Stomach (tissue), 9 donors: ENCODE results near the gene CBL. TPM values are rescaled to one million over a fixed set of nuclear protein-coding genes. Genes with fewer than 3 reads are reported as not detected.
A peak's percentile ranks its signal among the peaks of the same experiment; 100 is the strongest.

Source experiments
- DNase-seq, 2 donors: peaks; one replicate each; pipeline versions ENCODE4 v3.0.0 to v3.0.0-alpha.2; 2013 to 2019
- H3K27ac ChIP-seq, 5 donors: fragments of 200-600 bp in 4 of 5; sonication (generic) in 4 of 5; one replicate each; pipeline ENCODE4 v1.5.1; 2013 to 2019; ENCODE audit warnings: mild to moderate bottlenecking in 1 of 5, moderate library complexity in 1 of 5
- H3K27me3 ChIP-seq, 3 donors: fragments of 200-600 bp; sonication (generic); one replicate each; pipeline ENCODE4 v1.5.1; 2017 to 2019; ENCODE audit warnings: mixed run types in 1 of 3
- H3K36me3 ChIP-seq, 4 donors: fragments of 200-600 bp; sonication (generic); 1 replicate in 3 of 4; 2 replicates in 1 of 4; pipeline ENCODE4 v1.5.1; 2016 to 2019
- H3K4me1 ChIP-seq, 4 donors: fragments of 200-600 bp; sonication (generic); one replicate each; pipeline ENCODE4 v1.5.1; 2016 to 2019
- H3K4me3 ChIP-seq, 4 donors: fragments of 200-600 bp; sonication (generic) in 3 of 4; one replicate each; pipeline ENCODE4 v1.5.1; 2016 to 2019; ENCODE audit warnings: mild to moderate bottlenecking in 1 of 4
- H3K9me3 ChIP-seq, 4 donors: fragments of 200-600 bp; sonication (generic); one replicate each; pipeline ENCODE4 v1.5.1; 2016 to 2019
- CTCF ChIP-seq, 7 experiments: fragments of 450-650 bp in 4 of 7; fragments of 200-600 bp in 3 of 7; sonication (generic) in 3 of 7; IDR thresholded peaks; one replicate each; pipeline ENCODE4 v1.5.1; 2016 to 2019; ENCODE audit warnings: antibody characterized with exemption in 7 of 7, control low read depth in 2 of 7, mild to moderate bottlenecking in 1 of 7
- EP300 ChIP-seq: sonication (generic); formaldehyde crosslinking; IDR thresholded peaks from one replicate; pipeline ENCODE4 v1.6.1; 2017; ENCODE audit warnings: antibody characterized with exemption
- POLR2A ChIP-seq, 4 donors: fragments of 450-650 bp; IDR thresholded peaks; one replicate each; pipeline ENCODE4 v1.6.1; 2016; ENCODE audit warnings: antibody characterized with exemption in 4 of 4, control low read depth in 2 of 4, mild to moderate bottlenecking in 1 of 4, moderate library complexity in 1 of 4
- POLR2AphosphoS5 ChIP-seq, 3 donors: sonication (generic); formaldehyde crosslinking; IDR thresholded peaks; one replicate each; pipeline ENCODE4 v1.6.1; 2016; ENCODE audit warnings: antibody characterized with exemption in 3 of 3
- WGBS, 5 donors: extraction: QIAGEN DNeasy Blood & Tissue Kit in 3 of 5; methylation state at CpG; one replicate each; pipeline versions ENCODE4 v1.1.5 to v1.1.7; 2013 to 2018; 5-methylcytosine and 5-hydroxymethylcytosine counted together
- intact Hi-C: fragments of 100-400 bp; cut with DNase I; formaldehyde crosslinking; loops from one replicate; pipeline ENCODE4 v1.15.1; 2023; ENCODE audit warnings: low total_unique reads
- polyA plus RNA-seq, 3 donors: library from polyadenylated mRNA; stranded (reverse); fragments of 200-250 nt; gene quantifications; one replicate each; pipeline ENCODE4 v1.2.3, GENCODE V29; 2013
- total RNA-seq, 5 donors: library from RNA; depleted of rRNA; stranded (reverse); fragments of >200 nt; gene quantifications; one replicate each; pipeline versions ENCODE4 v1.1.0 to v1.2.3, GENCODE V29; 2014 to 2016
- donor health status: healthy with polysubstance abuse.
- donor health status: Bipolar disorder and iron deficiency.
- donor health status: healthy.

CBL gene
- total and polyA plus RNA-seq, 8 donors, result 1.4 to 13.8 (median 7.9) TPM

- Histone ChIP-seq H3K4me3 (peak within 1 kb of the TSS; percentile 58 to 70 (median 66)), H3K36me3 (peaks cover 0 to 25% (median 14%) of the 10 kb centered on the region in 4 donors), H3K9me3 (no peaks in the 10 kb centered on the region), H3K4me1 (peaks cover 56 to 85% (median 73%) of the 10 kb centered on the region in 4 donors), H3K27ac (peak within 1 kb of the TSS; percentile 72 to 95 (median 91)), H3K27me3 (peaks cover 0 to 74% (median 48%) of the 10 kb centered on the region in 3 donors)
- intact Hi-C loops, result no loop called here
- WGBS, 5 donors, result 0 to 20% (median 3%) methylated on average over 2 to 74 of the region's 74 CpGs
- peak in 1 of 2 donors; percentile 89 for DNase-seq
- no peak for TF ChIP-seq EP300
- TF ChIP-seq POLR2AphosphoS5 (IDR thresholded peaks at IDR 0.05), result peak; percentile 39 to 84 (median 84)
- no peak for TF ChIP-seq POLR2A (IDR thresholded peaks at IDR 0.05)
Observed at GRCh38 chr11:119316729-119317591, 110.8 kb downstream of the CBL start, which contains the start of gene MCAM. TSS of gene MCAM (minus strand) at chr11:119317130. CDS start at chr11:119317101, 29 bp downstream.

- H3K4me3 ChIP-seq, result peak overlapping the region; percentile 58 to 70 (median 66)
- peaks cover 0 to 18% (median 7%) of the 10 kb centered on the region in 4 donors for H3K36me3 ChIP-seq
- peaks cover 0 to 74% (median 48%) of the 10 kb centered on the region in 3 donors for H3K27me3 ChIP-seq
- peaks cover 56 to 90% (median 77%) of the 10 kb centered on the region in 4 donors for H3K4me1 ChIP-seq
- intact Hi-C loops, result no loop called here
- whole genome bisulfite sequencing, 5 donors, result 54 to 72% (median 64%) methylated on average over 8 to 14 of the region's 14 CpGs
- no peaks in the 10 kb centered on the region for H3K9me3 ChIP-seq
- no peak for TF ChIP-seq EP300
- peak; percentile 34 to 58 (median 47) for TF ChIP-seq POLR2AphosphoS5 (IDR thresholded peaks at IDR 0.05)
- peak overlapping the region; percentile 60 to 95 (median 91) for H3K27ac ChIP-seq
- no peak for DNase-seq
Observed at GRCh38 chr11:119317592-119318239, 111.6 kb downstream of the CBL start.

GRCh38 chr11:119318240-119319135 lies 112.3 kb downstream of the CBL start:
- DNase-seq, result peak in 1 of 2 donors; percentile 85
- peaks cover 0 to 12% (median 5%) of the 10 kb centered on the region in 4 donors for H3K36me3 ChIP-seq
- 63 to 78% (median 66%) methylated on average over 21 to 22 of the region's 22 CpGs for WGBS, 5 donors
- no peaks in the 10 kb centered on the region for H3K9me3 ChIP-seq
- no peak overlapping the region for H3K4me3 ChIP-seq
- H3K27me3 ChIP-seq, result peaks cover 0 to 74% (median 48%) of the 10 kb centered on the region in 3 donors
- intact Hi-C loops, result no loop called here
- TF ChIP-seq POLR2AphosphoS5 (IDR thresholded peaks at IDR 0.05), result peak; percentile 76 to 81 (median 79)
- TF ChIP-seq POLR2A (IDR thresholded peaks at IDR 0.05), result peak in 1 of 4 donors; percentile 10
- TF ChIP-seq CTCF (IDR thresholded peaks at IDR 0.05), result no peak
- TF ChIP-seq EP300, result no peak
- peaks cover 56 to 96% (median 81%) of the 10 kb centered on the region in 4 donors for H3K4me1 ChIP-seq
- peak overlapping the region; percentile 18 to 95 (median 91) for H3K27ac ChIP-seq

GRCh38 chr11:119319136-119319699 lies 113.1 kb downstream of the CBL start:
- H3K4me1 ChIP-seq, result peaks cover 56 to 91% (median 79%) of the 10 kb centered on the region in 4 donors
- H3K9me3 ChIP-seq, result no peaks in the 10 kb centered on the region
- no peak for DNase-seq
- no peak overlapping the region for H3K4me3 ChIP-seq
- TF ChIP-seq CTCF (IDR thresholded peaks at IDR 0.05), result no peak
- 82 to 87% (median 83%) methylated on average over 7 to 8 of the region's 8 CpGs for WGBS, 5 donors
- H3K36me3 ChIP-seq, result peaks cover 0 to 6% (median 3%) of the 10 kb centered on the region in 4 donors
- intact Hi-C loops, result no loop called here
- H3K27ac ChIP-seq, result peak overlapping the region; percentile 8 to 95 (median 91)
- peaks cover 0 to 71% (median 48%) of the 10 kb centered on the region in 3 donors for H3K27me3 ChIP-seq
